HCT116 (cell line): ENCODE measurements around the gene SLC25A33. TPM values are rescaled to one million over a fixed set of nuclear protein-coding genes. Genes with fewer than 3 reads are reported as not detected.

Experiments
- ATAC-seq: fragments of 200-7000 bp; cut with Tn5 transposase; 2 replicates; pipeline ENCODE4 v1.9.1; 2020; ENCODE audit warnings: mild to moderate bottlenecking, moderate library complexity
- BruUV-seq: library from RNA; stranded (reverse); fragments of 400-500 nt; replicated peaks from 2 replicates; lab custom pipeline; 2021; lab: Mats Ljungman, UMichigan
- CTCF ChIA-PET: fragments of 300-600 bp; sonication (Branson Sonifier 250); formaldehyde crosslinking; loops from one replicate; lab custom pipeline; 2021; ENCODE audit warnings: antibody characterized with exemption; lab: Charles Lee
- POLR2A ChIA-PET: fragments of 300-600, 350-600 bp; sonication (Branson Sonifier 250); formaldehyde crosslinking; loops from one replicate; lab custom pipeline; 2021; ENCODE audit warnings: antibody characterized with exemption; lab: Charles Lee
- RAD21 ChIA-PET, 2 experiments: fragments of 300-600 bp; sonication (Branson Sonifier 250); formaldehyde crosslinking; loops; one replicate each; lab custom pipeline; 2023; ENCODE audit warnings: low total read pairs in 2 of 2; ENCODE audit not compliant: uncharacterized antibody in 2 of 2, unreplicated experiment in 2 of 2, low non-redundant PET in 1 of 2; lab: Charles Lee
- DNase-seq: peaks from one replicate; pipeline ENCODE4 v3.0.0-alpha.2; 2010; ENCODE audit warnings: low read depth, low spot score
- H2AFZ ChIP-seq: fragments of 200-600 bp; shearing (Covaris generic), sonication (generic); 2 replicates; pipeline ENCODE4 v1.6.1; 2017; ENCODE audit warnings: low read depth, mixed run types, mixed read lengths, antibody characterized with exemption, low read length; ENCODE audit not compliant: poor library complexity, severe bottlenecking
- H3K27ac ChIP-seq: 2 replicates; pipeline ENCODE4 v1.5.1; 2012; ENCODE audit warnings: low read depth, low read length
- H3K27me3 ChIP-seq: fragments of 200-600 bp; sonication (generic); 2 replicates; pipeline ENCODE4 v1.6.1; 2016; ENCODE audit warnings: mixed run types, low read length, mixed read lengths; ENCODE audit not compliant: insufficient read depth
- H3K36me3 ChIP-seq, 2 experiments: fragments of 200-500 bp in 1 of 2; fragments of 200-600 bp in 1 of 2; sonication (Bioruptor generic) in 1 of 2; sonication (generic) in 1 of 2; 2 replicates each; pipeline versions ENCODE4 v1.5.1 to v1.6.1; 2014 to 2016; ENCODE audit warnings: low read length in 2 of 2, inconsistent platforms in 1 of 2, mixed read lengths in 1 of 2, mixed run types in 1 of 2; ENCODE audit not compliant: insufficient read depth in 2 of 2, control insufficient read depth in 1 of 2
- H3K4me1 ChIP-seq, 2 experiments: fragments of 200-600 bp in 1 of 2; sonication (generic) in 1 of 2; 2 replicates each; pipeline versions ENCODE4 v1.5.1 to v1.6.1; 2012 to 2017; ENCODE audit warnings: low read length in 2 of 2, inconsistent platforms in 1 of 2, mild to moderate bottlenecking in 1 of 2, mixed read lengths in 1 of 2, mixed run types in 1 of 2, moderate library complexity in 1 of 2; ENCODE audit not compliant: insufficient read depth in 2 of 2, control insufficient read depth in 1 of 2
- H3K4me2 ChIP-seq: fragments of 200-600 bp; sonication (generic); 2 replicates; pipeline ENCODE4 v1.6.1; 2017; ENCODE audit warnings: mixed run types, low read length, mixed read lengths
- H3K4me3 ChIP-seq, 2 experiments: fragments of 200-600 bp in 1 of 2; sonication (generic) in 1 of 2; replicated peaks in 1 of 2; 2 replicates each; pipeline ENCODE4 v1.5.1; 2011 to 2016; ENCODE audit warnings: low read length in 2 of 2, control low read depth in 1 of 2, low read depth in 1 of 2, mild to moderate bottlenecking in 1 of 2, mixed read lengths in 1 of 2, mixed run types in 1 of 2
- H3K79me2 ChIP-seq: fragments of 200-600 bp; sonication (generic); 2 replicates; pipeline ENCODE4 v1.6.1; 2017; ENCODE audit warnings: mild to moderate bottlenecking, mixed run types, low read length, moderate library complexity, mixed read lengths; ENCODE audit not compliant: insufficient read depth
- H3K9ac ChIP-seq: fragments of 200-600 bp; sonication (generic); 2 replicates; pipeline ENCODE4 v1.6.1; 2016; ENCODE audit warnings: low read length, mixed read lengths
- H3K9me2 ChIP-seq: fragments of 200-600 bp; sonication (generic), shearing (Covaris generic); 2 replicates; pipeline ENCODE4 v1.6.1; 2017; ENCODE audit warnings: mixed run types, mild to moderate bottlenecking, moderate library complexity; ENCODE audit not compliant: insufficient read depth
- H3K9me3 ChIP-seq, 2 experiments: fragments of 200-500 bp in 1 of 2; fragments of 200-600 bp in 1 of 2; sonication (Bioruptor generic) in 1 of 2; sonication (generic) in 1 of 2; 2 replicates each; pipeline ENCODE4 v1.6.1; 2014 to 2017; ENCODE audit warnings: low read length in 2 of 2, mixed read lengths in 2 of 2, inconsistent platforms in 1 of 2, low read depth in 1 of 2, mild to moderate bottlenecking in 1 of 2, mixed run types in 1 of 2, moderate library complexity in 1 of 2; ENCODE audit not compliant: control insufficient read depth in 1 of 2, insufficient read depth in 1 of 2
- H4K20me1 ChIP-seq: fragments of 200-600 bp; sonication (generic), shearing (Covaris generic); 2 replicates; pipeline ENCODE4 v1.6.1; 2017; ENCODE audit warnings: mixed run types, mild to moderate bottlenecking, moderate library complexity; ENCODE audit not compliant: insufficient read depth
- CEBPB ChIP-seq: IDR thresholded peaks from 2 replicates; pipeline ENCODE4 v1.6.1; 2012; ENCODE audit warnings: low read depth
- CTCF ChIP-seq, 3 experiments: fragments of 200-600 bp in 1 of 3; sonication (generic) in 1 of 3; IDR thresholded peaks in 2 of 3; conservative IDR thresholded peaks in 1 of 3; 2 replicates each; pipeline ENCODE4 v1.5.1; 2012 to 2017; ENCODE audit warnings: low read depth in 2 of 3, low read length in 2 of 3, antibody characterized with exemption in 1 of 3, borderline replicate concordance in 1 of 3, control low read depth in 1 of 3, mild to moderate bottlenecking in 1 of 3, mixed read lengths in 1 of 3, mixed run types in 1 of 3, moderate library complexity in 1 of 3; ENCODE audit not compliant: insufficient read depth in 1 of 3
- EZH2 ChIP-seq: fragments of 200-600 bp; sonication (generic); IDR thresholded peaks from 2 replicates; pipeline ENCODE4 v1.6.1; 2017; ENCODE audit warnings: antibody characterized with exemption, mixed run types
- FOSL1 ChIP-seq: IDR thresholded peaks from 2 replicates; pipeline ENCODE4 v1.6.1; 2012; ENCODE audit warnings: low read depth
- RAD21 ChIP-seq: IDR thresholded peaks from 2 replicates; pipeline ENCODE4 v1.6.1; 2012; ENCODE audit warnings: low read depth, mild to moderate bottlenecking
- SIN3A ChIP-seq: IDR thresholded peaks from 2 replicates; pipeline ENCODE4 v1.6.1; 2012; ENCODE audit warnings: low read depth
- YY1 ChIP-seq: IDR thresholded peaks from 2 replicates; pipeline ENCODE4 v1.6.1; 2011; ENCODE audit warnings: low read length, low read depth, moderate library complexity, mild to moderate bottlenecking; ENCODE audit not compliant: insufficient replicate concordance; ENCODE audit errors: extremely low read depth
- intact Hi-C: fragments of 100-400 bp; cut with micrococcal nuclease; formaldehyde crosslinking; loops from 2 replicates; pipeline ENCODE4 v1.10.0; 2022
- total RNA-seq: library from RNA; stranded (reverse); gene quantifications from one replicate; pipeline ENCODE4 v1.2.1, GENCODE V29; 2021; ENCODE audit not compliant: unreplicated experiment

The SLC25A33 gene
- total RNA-seq, 1 experiment from 2014 or later = 9.8 TPM

GRCh38 chr1:9609998-9610397, 70.7 kb downstream of the SLC25A33 start:
- Histone ChIP-seq H3K27me3 (no peaks in the 10 kb centered on the region), H3K27ac (no peak overlapping the region), H3K79me2 (no peaks in the 10 kb centered on the region), H2AFZ (no peak overlapping the region), H3K36me3 (peaks cover 3 to 10% of the 10 kb centered on the region in 2 experiments; a peak in 2 of 4 replicates), H3K4me1 (no peaks in the 10 kb centered on the region), H3K9me3 (no peaks in the 10 kb centered on the region), H4K20me1 (no peaks in the 10 kb centered on the region), H3K9me2 (no peaks in the 10 kb centered on the region), H3K4me3 (no peak overlapping the region), H3K9ac (no peak overlapping the region), H3K4me2 (no peak overlapping the region)
- no peak for ATAC-seq
- POLR2A ChIA-PET = no interaction called here
- no peak for TF ChIP-seq RAD21
- no peak for TF ChIP-seq CTCF (IDR thresholded peaks at IDR 0.05 in 2 of 3, conservative IDR thresholded peaks at IDR 0.05 in 1 of 3; ENCODE audit: borderline replicate concordance in 1 of 3, insufficient read depth in 1 of 3, low read depth in 2 of 3, low read length in 2 of 3)
- TF ChIP-seq CEBPB = no peak
- no TSS peak for BruUV-seq
- DNase-seq = no peak
- intact Hi-C loops = no loop called here
- CTCF ChIA-PET = no interaction called here
- RAD21 ChIA-PET = no interaction called here

DNA sequence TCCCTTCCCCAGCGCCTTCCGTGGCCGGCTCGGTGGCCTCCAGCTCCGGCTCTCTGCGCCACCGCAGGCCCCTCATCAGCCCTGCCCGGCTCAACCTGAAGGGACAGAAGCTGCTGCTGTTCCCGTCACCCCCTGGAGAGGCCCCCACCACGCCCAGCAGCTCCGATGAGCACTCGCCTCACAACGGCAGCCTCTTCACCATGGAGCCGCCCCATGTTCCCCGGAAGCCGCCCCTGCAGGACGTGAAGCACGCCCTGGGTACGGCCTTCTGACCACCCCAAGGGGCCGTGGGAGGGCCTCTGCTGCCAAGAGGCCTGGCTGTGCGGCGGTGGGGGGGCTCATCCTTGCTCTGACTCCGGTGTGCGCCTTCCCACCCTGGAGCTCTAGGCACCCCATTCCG, 71.3 kb downstream of the SLC25A33 start:
- H3K4me3 ChIP-seq = no peak overlapping the region
- no TSS peak for BruUV-seq
- ChIA-PET CTCF (no interaction called here), POLR2A (no interaction called here), RAD21 (no interaction called here)
- no peaks in the 10 kb centered on the region for H3K79me2 ChIP-seq
- H3K27me3 ChIP-seq = no peaks in the 10 kb centered on the region
- H3K4me1 ChIP-seq = no peaks in the 10 kb centered on the region
- H3K9me3 ChIP-seq = no peaks in the 10 kb centered on the region
- H2AFZ ChIP-seq = no peak overlapping the region
- peaks cover 3 to 10% of the 10 kb centered on the region in 2 experiments; a peak in 2 of 4 replicates for H3K36me3 ChIP-seq
- DNase-seq (no peak), ATAC-seq (no peak)
- TF ChIP-seq YY1 (no peak), RAD21 (no peak), EZH2 (no peak), SIN3A (no peak), FOSL1 (no peak)
- H3K27ac ChIP-seq = no peak overlapping the region
- H3K9me2 ChIP-seq = no peaks in the 10 kb centered on the region
- no peaks in the 10 kb centered on the region for H4K20me1 ChIP-seq
- H3K4me2 ChIP-seq = no peak overlapping the region
- no peak overlapping the region for H3K9ac ChIP-seq
- intact Hi-C loops = no loop called here
